ENCODE data around the gene PCBP3. TPM values are rescaled to one million over a fixed set of nuclear protein-coding genes. Genes with fewer than 3 reads are reported as not detected.

The PCBP3 gene
- total RNA-seq, 1 experiment from 2014 or later = 1.4 TPM

DNA sequence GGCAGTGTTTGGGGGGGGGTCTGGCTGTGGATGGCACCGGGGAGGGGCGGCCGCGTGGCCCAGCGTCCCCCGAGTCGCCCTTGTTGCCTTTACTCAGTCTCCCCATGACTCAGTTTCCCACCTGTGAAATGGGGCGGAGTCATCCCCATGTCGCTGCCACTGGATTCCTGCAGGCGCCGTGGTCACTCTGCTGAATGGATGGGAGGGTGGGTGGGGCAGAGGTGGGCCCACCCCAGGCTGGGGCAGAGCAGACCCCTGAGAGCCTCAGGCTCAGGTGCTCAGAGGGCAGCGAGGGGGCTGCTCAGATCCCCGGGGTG is 340.1 kb downstream of the PCBP3 start:
- CTCF ChIA-PET = no interaction called here
- no peak overlapping the region for H3K27ac Mint-ChIP-seq (ENCODE audit: unreplicated experiment)
- H3K9me3 Mint-ChIP-seq (ENCODE audit: low read depth, unreplicated experiment) = peaks cover 6% of the 10 kb centered on the region
- H3K27me3 Mint-ChIP-seq (ENCODE audit: unreplicated experiment) = no peaks in the 10 kb centered on the region
- TF ChIP-seq, protein P1, sequence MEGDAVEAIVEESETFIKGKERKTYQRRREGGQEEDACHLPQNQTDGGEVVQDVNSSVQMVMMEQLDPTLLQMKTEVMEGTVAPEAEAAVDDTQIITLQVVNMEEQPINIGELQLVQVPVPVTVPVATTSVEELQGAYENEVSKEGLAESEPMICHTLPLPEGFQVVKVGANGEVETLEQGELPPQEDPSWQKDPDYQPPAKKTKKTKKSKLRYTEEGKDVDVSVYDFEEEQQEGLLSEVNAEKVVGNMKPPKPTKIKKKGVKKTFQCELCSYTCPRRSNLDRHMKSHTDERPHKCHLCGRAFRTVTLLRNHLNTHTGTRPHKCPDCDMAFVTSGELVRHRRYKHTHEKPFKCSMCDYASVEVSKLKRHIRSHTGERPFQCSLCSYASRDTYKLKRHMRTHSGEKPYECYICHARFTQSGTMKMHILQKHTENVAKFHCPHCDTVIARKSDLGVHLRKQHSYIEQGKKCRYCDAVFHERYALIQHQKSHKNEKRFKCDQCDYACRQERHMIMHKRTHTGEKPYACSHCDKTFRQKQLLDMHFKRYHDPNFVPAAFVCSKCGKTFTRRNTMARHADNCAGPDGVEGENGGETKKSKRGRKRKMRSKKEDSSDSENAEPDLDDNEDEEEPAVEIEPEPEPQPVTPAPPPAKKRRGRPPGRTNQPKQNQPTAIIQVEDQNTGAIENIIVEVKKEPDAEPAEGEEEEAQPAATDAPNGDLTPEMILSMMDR (IDR thresholded peaks at IDR 0.05; ENCODE audit: unreplicated experiment) = no peak
- no peak for DNase-seq
- BruUV-seq (replicated peaks) = no TSS peak
- H3K36me3 Mint-ChIP-seq (ENCODE audit: insufficient read depth, unreplicated experiment) = peaks cover 5% of the 10 kb centered on the region
- no peak overlapping the region for H3K4me3 Mint-ChIP-seq (ENCODE audit: low read depth, unreplicated experiment)
- intact Hi-C loops (cut with micrococcal nuclease; ENCODE audit: unreplicated experiment) = no loop called here
- no peaks in the 10 kb centered on the region for H3K4me1 Mint-ChIP-seq (ENCODE audit: low read depth, unreplicated experiment)

DNA sequence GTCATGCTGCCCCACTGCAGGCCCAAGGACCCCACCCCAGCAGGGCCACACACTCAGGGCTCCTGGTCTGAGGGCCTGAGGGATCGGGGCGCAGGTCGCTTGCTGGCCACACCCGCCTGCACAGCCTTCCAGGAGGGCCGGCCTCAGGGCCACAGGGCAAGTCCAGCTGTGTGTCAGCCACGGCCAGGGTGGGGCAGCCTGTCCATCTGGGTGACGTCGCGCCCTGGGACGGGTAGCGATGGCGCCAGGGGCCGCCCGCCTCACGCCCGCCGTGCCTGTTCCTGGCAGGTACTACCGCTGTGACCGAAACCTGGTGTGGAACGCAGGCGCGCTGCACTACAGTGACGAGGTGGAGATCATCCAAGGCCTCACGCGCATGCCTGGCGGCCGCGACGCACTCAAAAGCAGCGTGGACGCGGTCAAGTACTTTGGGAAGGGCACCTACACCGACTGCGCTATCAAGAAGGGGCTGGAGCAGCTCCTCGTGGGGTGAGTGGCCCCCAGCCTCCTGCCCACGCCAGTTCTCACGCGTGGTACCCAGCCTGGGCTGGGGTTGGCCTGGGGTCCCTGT is 340.5 kb downstream of the PCBP3 start:
- H3K36me3 Mint-ChIP-seq (ENCODE audit: insufficient read depth, unreplicated experiment) = peaks cover 5% of the 10 kb centered on the region
- BruUV-seq (replicated peaks) = no TSS peak
- no peak overlapping the region for H3K4me3 Mint-ChIP-seq (ENCODE audit: low read depth, unreplicated experiment)
- DNase-seq = no peak
- H3K27me3 Mint-ChIP-seq (ENCODE audit: unreplicated experiment) = no peaks in the 10 kb centered on the region
- H3K27ac Mint-ChIP-seq (ENCODE audit: unreplicated experiment) = no peak overlapping the region
- CTCF ChIA-PET = no interaction called here
- H3K9me3 Mint-ChIP-seq (ENCODE audit: low read depth, unreplicated experiment) = peaks cover 6% of the 10 kb centered on the region
- TF ChIP-seq, protein P1 (IDR thresholded peaks at IDR 0.05; ENCODE audit: unreplicated experiment) = no peak
- intact Hi-C loops (cut with micrococcal nuclease; ENCODE audit: unreplicated experiment) = no loop called here
- H3K4me1 Mint-ChIP-seq (ENCODE audit: low read depth, unreplicated experiment) = no peaks in the 10 kb centered on the region

DNA sequence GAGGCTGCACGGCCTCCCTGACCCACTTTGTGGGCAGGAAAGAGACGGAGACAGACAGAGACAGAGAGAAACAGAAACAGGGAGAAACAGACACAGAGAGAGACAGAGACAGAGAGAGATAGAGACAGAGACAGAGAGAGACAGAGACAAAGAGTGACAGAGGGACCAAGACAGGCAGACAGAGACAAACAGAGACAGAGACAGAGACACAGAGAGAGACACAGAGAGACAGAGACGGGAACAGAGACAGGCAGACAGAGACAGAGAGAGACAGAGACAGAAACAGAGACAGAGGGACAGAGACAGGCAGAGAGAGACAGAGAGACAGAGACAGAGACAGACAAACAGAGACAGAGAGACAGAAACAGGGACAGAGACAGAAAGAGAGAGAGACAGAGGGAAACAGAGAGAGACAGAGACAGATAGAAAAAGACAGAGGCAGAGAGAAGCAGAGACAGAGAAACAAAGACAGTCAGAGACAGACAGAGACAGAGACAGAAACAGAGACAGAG is 341.1 kb downstream of the PCBP3 start:
- Mint-ChIP-seq H3K9me3 (ENCODE audit: low read depth, unreplicated experiment) (peaks cover 6% of the 10 kb centered on the region), H3K4me3 (ENCODE audit: low read depth, unreplicated experiment) (no peak overlapping the region), H3K27ac (ENCODE audit: unreplicated experiment) (no peak overlapping the region), H3K27me3 (ENCODE audit: unreplicated experiment) (no peaks in the 10 kb centered on the region), H3K36me3 (ENCODE audit: insufficient read depth, unreplicated experiment) (peaks cover 5% of the 10 kb centered on the region), H3K4me1 (ENCODE audit: low read depth, unreplicated experiment) (no peaks in the 10 kb centered on the region)
- TF ChIP-seq, protein P1 (IDR thresholded peaks at IDR 0.05; ENCODE audit: unreplicated experiment) = no peak
- DNase-seq = no peak
- intact Hi-C loops (cut with micrococcal nuclease; ENCODE audit: unreplicated experiment) = no loop called here
- CTCF ChIA-PET = no interaction called here
- BruUV-seq (replicated peaks) = no TSS peak

DNA sequence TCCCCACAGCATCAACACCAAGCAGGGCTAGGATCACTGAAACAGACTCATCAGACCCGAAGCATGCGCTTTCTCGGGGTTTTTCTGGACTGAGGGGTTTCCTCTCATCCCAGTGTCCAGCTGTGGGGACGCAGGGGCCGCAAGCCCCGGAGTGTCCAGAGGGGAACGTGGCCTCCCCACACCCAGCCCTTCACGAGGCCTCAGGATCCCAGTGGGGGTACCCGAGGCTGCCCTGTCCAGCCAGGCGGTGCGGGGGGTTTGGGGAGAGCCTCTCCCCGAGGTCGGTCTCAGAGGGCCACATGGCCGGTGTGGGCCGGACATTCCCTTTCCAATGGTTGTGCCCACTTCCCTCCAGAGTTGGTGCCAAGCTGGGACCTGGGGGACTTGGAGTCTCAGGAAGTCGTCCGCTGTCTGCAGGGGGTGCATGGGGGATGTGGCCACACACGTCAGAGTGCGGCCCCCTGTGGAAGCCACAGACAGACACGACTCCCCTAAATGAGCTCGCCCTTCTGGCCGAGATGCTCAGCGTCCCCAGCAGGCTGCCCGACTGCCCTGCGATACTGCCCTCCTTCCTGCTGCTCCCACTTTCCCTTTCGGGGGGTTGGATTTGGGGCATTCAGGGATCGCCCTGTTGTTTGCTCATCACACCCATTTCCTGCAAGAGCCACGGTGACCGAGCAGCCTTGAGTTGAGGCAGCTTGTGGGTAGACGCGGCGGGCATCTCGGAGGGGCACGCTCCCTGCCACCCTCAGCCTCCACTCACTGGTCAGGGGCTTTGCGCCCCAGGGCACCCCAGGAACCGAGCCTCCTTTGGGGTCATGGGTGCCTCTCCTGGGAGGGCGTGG is 342.2 kb downstream of the PCBP3 start:
- Mint-ChIP-seq H3K27me3 (ENCODE audit: unreplicated experiment) (no peaks in the 10 kb centered on the region), H3K4me1 (ENCODE audit: low read depth, unreplicated experiment) (no peaks in the 10 kb centered on the region), H3K27ac (ENCODE audit: unreplicated experiment) (no peak overlapping the region), H3K36me3 (ENCODE audit: insufficient read depth, unreplicated experiment) (peaks cover 5% of the 10 kb centered on the region), H3K4me3 (ENCODE audit: low read depth, unreplicated experiment) (no peak overlapping the region), H3K9me3 (ENCODE audit: low read depth, unreplicated experiment) (peaks cover 6% of the 10 kb centered on the region)
- TF ChIP-seq, protein P1 (IDR thresholded peaks at IDR 0.05; ENCODE audit: unreplicated experiment) = no peak
- DNase-seq = no peak
- CTCF ChIA-PET = no interaction called here
- intact Hi-C loops (cut with micrococcal nuclease; ENCODE audit: unreplicated experiment) = no loop called here
- no TSS peak for BruUV-seq (replicated peaks)
